GM12865 (cell line): ENCODE data around the gene ZNF747.

ENCODE experiments used
- DNase-seq: peaks from one replicate; pipeline ENCODE4 v3.0.0; 2010; ENCODE audit warnings: low read depth
- H3K4me3 ChIP-seq: 2 replicates; pipeline ENCODE4 v1.5.1; 2011; ENCODE audit warnings: mild to moderate bottlenecking, low read depth, low read length, control low read depth
- CTCF ChIP-seq: IDR thresholded peaks from 2 replicates; pipeline ENCODE4 v1.5.1; 2011; ENCODE audit warnings: low read length, control low read depth, low read depth, inconsistent platforms; ENCODE audit not compliant: insufficient read depth; ENCODE audit errors: missing control alignments

The ZNF747 gene

GRCh38 chr16:30509081-30509765 lies 25.4 kb downstream of the ZNF747 start:
- no peak for TF ChIP-seq CTCF

GRCh38 chr16:30503403-30504296 lies 31.0 kb downstream of the ZNF747 start:
- H3K4me3 ChIP-seq: no peak overlapping the region
- DNase-seq: no peak
- no peak for TF ChIP-seq CTCF

More at GRCh38 chr16:30509081-30509765, 25.4 kb downstream of the ZNF747 start:
- no peak for DNase-seq
- no peak overlapping the region for H3K4me3 ChIP-seq

- H3K4me3 ChIP-seq: no peak overlapping the region
- no peak for TF ChIP-seq CTCF
- DNase-seq: no peak
These were observed 35.4 kb downstream of the ZNF747 start for GRCh38 chr16:30499284-30499683.

GRCh38 chr16:30494709-30495108 lies 39.9 kb downstream of the ZNF747 start:
- DNase-seq: no peak
- no peak for TF ChIP-seq CTCF
- no peak overlapping the region for H3K4me3 ChIP-seq

GRCh38 chr16:30493941-30494488 lies 40.6 kb downstream of the ZNF747 start:
- TF ChIP-seq CTCF: no peak
- H3K4me3 ChIP-seq: no peak overlapping the region
- DNase-seq: no peak

GRCh38 chr16:30491744-30492308 lies 42.8 kb downstream of the ZNF747 start:
- no peak overlapping the region for H3K4me3 ChIP-seq
- TF ChIP-seq CTCF: no peak
- DNase-seq: no peak
